Pericardium fibroblast (primary cell): ENCODE results near the gene SLC66A3. TPM values are rescaled to one million over a fixed set of nuclear protein-coding genes. Genes with fewer than 3 reads are reported as not detected.

ENCODE experiments used
- total RNA-seq: library from RNA; depleted of rRNA; stranded (reverse); fragments of >200 nt; gene quantifications from 2 replicates; pipeline ENCODE4 v1.2.3, GENCODE V29; 2015

Gene SLC66A3
- total RNA-seq, result 58.1 and 59.2 TPM in 2 replicates

GRCh38 chr2:11155381-11156035, at the start of gene SLC66A3:
TSS of gene SLC66A3 (plus strand) at chr2:11155467. CDS start at chr2:11155547, 80 bp downstream.

Other genes starting within 250 kb of the SLC66A3 start
- gene KCNF1, start 243.5 kb upstream of the SLC66A3 start, total RNA-seq, result not detected in 2 replicates
- 21.0 and 25.1 TPM in 2 replicates for gene ROCK2, start 189.2 kb downstream of the SLC66A3 start, total RNA-seq